ENCODE measurements around the gene AK6. TPM values are rescaled to one million over a fixed set of nuclear protein-coding genes. Genes with fewer than 3 reads are reported as not detected.

AK6 gene
- total RNA-seq, 1 experiment from 2014 or later: 97.5 TPM

- Histone ChIP-seq H3K27me3 (replicated peaks; ENCODE audit: insufficient read depth, low read depth, low read length, poor library complexity) (no peaks in the 10 kb centered on the region), H3K9me3 (ENCODE audit: low read depth, low read length, poor library complexity, severe bottlenecking) (no peaks in the 10 kb centered on the region), H3K36me3 (ENCODE audit: insufficient read depth, low read length, poor library complexity, severe bottlenecking) (peaks cover 17% of the 10 kb centered on the region), H3K27ac (ENCODE audit: low read depth, low read length, poor library complexity, severe bottlenecking) (no peak overlapping the region), H3K4me1 (ENCODE audit: insufficient read depth, low read length, poor library complexity, severe bottlenecking) (no peaks in the 10 kb centered on the region), H3K4me3 (ENCODE audit: low read depth, low read length, poor library complexity, severe bottlenecking) (no peak overlapping the region)
- POLR2A ChIA-PET (ENCODE audit: low non-redundant PET): no interaction called here
- DNase-seq (ENCODE audit: low spot score): no peak
- BruUV-seq (replicated peaks): no TSS peak
- intact Hi-C loops (cut with micrococcal nuclease; ENCODE audit: unreplicated experiment): no loop called here
- TF ChIP-seq EZH2 (IDR thresholded peaks at IDR 0.05; ENCODE audit: borderline replicate concordance, low read depth, low read length, poor library complexity, severe bottlenecking): no peak
- no peak for TF ChIP-seq CTCF (conservative IDR thresholded peaks at IDR 0.05; ENCODE audit: low read depth, low read length)
- CTCF ChIA-PET: no interaction called here
Observed at GRCh38 chr5:69416180-69416579, 46.9 kb upstream of the AK6 start.

GRCh38 chr5:69415584-69415958 lies 46.3 kb upstream of the AK6 start:
- DNase-seq (ENCODE audit: low spot score): no peak
- ChIA-PET POLR2A (ENCODE audit: low non-redundant PET) (no interaction called here), CTCF (no interaction called here)
- intact Hi-C loops (cut with micrococcal nuclease; ENCODE audit: unreplicated experiment): no loop called here
- no peak overlapping the region for H3K27ac ChIP-seq (ENCODE audit: low read depth, low read length, poor library complexity, severe bottlenecking)
- H3K4me3 ChIP-seq (ENCODE audit: low read depth, low read length, poor library complexity, severe bottlenecking): no peak overlapping the region
- H3K27me3 ChIP-seq (replicated peaks; ENCODE audit: insufficient read depth, low read depth, low read length, poor library complexity): no peaks in the 10 kb centered on the region
- no peak for TF ChIP-seq CTCF (conservative IDR thresholded peaks at IDR 0.05; ENCODE audit: low read depth, low read length)
- no peak for TF ChIP-seq EZH2 (IDR thresholded peaks at IDR 0.05; ENCODE audit: borderline replicate concordance, low read depth, low read length, poor library complexity, severe bottlenecking)
- no peaks in the 10 kb centered on the region for H3K9me3 ChIP-seq (ENCODE audit: low read depth, low read length, poor library complexity, severe bottlenecking)
- H3K4me1 ChIP-seq (ENCODE audit: insufficient read depth, low read length, poor library complexity, severe bottlenecking): no peaks in the 10 kb centered on the region
- peaks cover 17% of the 10 kb centered on the region for H3K36me3 ChIP-seq (ENCODE audit: insufficient read depth, low read length, poor library complexity, severe bottlenecking)
- BruUV-seq (replicated peaks): no TSS peak

- no TSS peak for BruUV-seq (replicated peaks)
- H3K9me3 ChIP-seq (ENCODE audit: low read depth, low read length, poor library complexity, severe bottlenecking): no peaks in the 10 kb centered on the region
- TF ChIP-seq CTCF (conservative IDR thresholded peaks at IDR 0.05; ENCODE audit: low read depth, low read length): no peak
- TF ChIP-seq EZH2 (IDR thresholded peaks at IDR 0.05; ENCODE audit: borderline replicate concordance, low read depth, low read length, poor library complexity, severe bottlenecking): no peak
- ChIA-PET POLR2A (ENCODE audit: low non-redundant PET) (no interaction called here), CTCF (no interaction called here)
- H3K4me1 ChIP-seq (ENCODE audit: insufficient read depth, low read length, poor library complexity, severe bottlenecking): no peaks in the 10 kb centered on the region
- no peak within 1 kb of the TSS for H3K27ac ChIP-seq (ENCODE audit: low read depth, low read length, poor library complexity, severe bottlenecking)
- H3K4me3 ChIP-seq (ENCODE audit: low read depth, low read length, poor library complexity, severe bottlenecking): no peak within 1 kb of the TSS
- H3K27me3 ChIP-seq (replicated peaks; ENCODE audit: insufficient read depth, low read depth, low read length, poor library complexity): no peaks in the 10 kb centered on the region
- no peak for DNase-seq (ENCODE audit: low spot score)
- intact Hi-C loops (cut with micrococcal nuclease; ENCODE audit: unreplicated experiment): no loop called here
- H3K36me3 ChIP-seq (ENCODE audit: insufficient read depth, low read length, poor library complexity, severe bottlenecking): peaks cover 17% of the 10 kb centered on the region
Observed at GRCh38 chr5:69414885-69415583, 45.7 kb upstream of the AK6 start, which contains the start of gene MARVELD2. Gene MARVELD2 (plus strand): TSS chr5:69415116. CDS start chr5:69419386, 4,270 bp downstream.

Measured in A673 (cell line).